ENCODE measurements around the gene HMX3.

The HMX3 gene

GRCh38 chr10:123147635-123148413, 12.1 kb downstream of the HMX3 start, which contains the start of gene HMX2:
HMX2 (plus strand) TSS chr10:123148136; CDS start chr10:123148379, 243 bp downstream.
- DNase-seq (ENCODE audit: low read depth, low spot score), result no peak

GRCh38 chr10:123148414-123149161, 12.8 kb downstream of the HMX3 start:
- DNase-seq (ENCODE audit: low read depth, low spot score), result no peak

- no peak for DNase-seq (ENCODE audit: low read depth, low spot score)
Observed at GRCh38 chr10:123149162-123149567, 13.4 kb downstream of the HMX3 start.

- no peak for DNase-seq (ENCODE audit: low read depth, low spot score)
Observed at GRCh38 chr10:123149568-123150270, 13.9 kb downstream of the HMX3 start.

- DNase-seq (ENCODE audit: low read depth, low spot score), result no peak
Observed at GRCh38 chr10:123150271-123150985, 14.7 kb downstream of the HMX3 start.

GRCh38 chr10:123150986-123151736, 15.4 kb downstream of the HMX3 start:
- DNase-seq (ENCODE audit: low read depth, low spot score), result no peak

- DNase-seq (ENCODE audit: low read depth, low spot score), result no peak
Observed at GRCh38 chr10:123151737-123152135, 16.0 kb downstream of the HMX3 start.

- no peak for DNase-seq (ENCODE audit: low read depth, low spot score)
Observed at GRCh38 chr10:123153486-123154091, 17.8 kb downstream of the HMX3 start.

GRCh38 chr10:123154092-123154710, 18.4 kb downstream of the HMX3 start, which contains the start of gene BUB3:
BUB3 (plus strand) TSS chr10:123154402; CDS start chr10:123154918, 516 bp downstream.
- peak; percentile 99 for DNase-seq (ENCODE audit: low read depth, low spot score)

- no peak for DNase-seq (ENCODE audit: low read depth, low spot score)
Observed at GRCh38 chr10:123154711-123155505, 19.1 kb downstream of the HMX3 start.

GRCh38 chr10:123156078-123156477, 20.3 kb downstream of the HMX3 start:
- no peak for DNase-seq (ENCODE audit: low read depth, low spot score)

GRCh38 chr10:123157210-123157609, 21.4 kb downstream of the HMX3 start:
- no peak for DNase-seq (ENCODE audit: low read depth, low spot score)

- no peak for DNase-seq (ENCODE audit: low read depth, low spot score)
Observed at GRCh38 chr10:123158682-123159081, 22.9 kb downstream of the HMX3 start.

- no peak for DNase-seq (ENCODE audit: low read depth, low spot score)
Observed at GRCh38 chr10:123160311-123160980, 24.7 kb downstream of the HMX3 start.

GRCh38 chr10:123164319-123164718, 28.5 kb downstream of the HMX3 start:
- DNase-seq (ENCODE audit: low read depth, low spot score), result no peak

GRCh38 chr10:123165445-123166072, 29.8 kb downstream of the HMX3 start:
- DNase-seq (ENCODE audit: low read depth, low spot score), result no peak

- DNase-seq (ENCODE audit: low read depth, low spot score), result no peak
Observed at GRCh38 chr10:123166618-123167017, 30.8 kb downstream of the HMX3 start.

GRCh38 chr10:123170961-123171360, 35.2 kb downstream of the HMX3 start:
- no peak for DNase-seq (ENCODE audit: low read depth, low spot score)
